Right lobe of liver (tissue), 6 donors: ENCODE data around the gene MRPS6. TPM values are rescaled to one million over a fixed set of nuclear protein-coding genes. Genes with fewer than 3 reads are reported as not detected.

Source experiments
- ATAC-seq, 4 donors: fragments of 200-7000 bp; cut with Tn5 transposase; one replicate each; pipeline ENCODE4 v1.9.1; 2020; ENCODE audit warnings: mild to moderate bottlenecking in 4 of 4, moderate library complexity in 4 of 4
- DNase-seq, 3 donors: peaks; one replicate each; pipeline ENCODE4 v3.0.0-alpha.2; 2020
- H3K27ac ChIP-seq, 3 donors: fragments of 200-600 bp; one replicate each; pipeline ENCODE4 v1.8.0; 2022
- H3K27me3 ChIP-seq, 2 donors: fragments of 200-600 bp; one replicate each; pipeline ENCODE4 v1.8.0; 2022
- H3K36me3 ChIP-seq, 4 donors: fragments of 200-600 bp; sonication (generic) in 1 of 4; one replicate each; pipeline versions ENCODE4 v1.5.1 to v1.8.0; 2017 to 2022; ENCODE audit warnings: control low read depth in 1 of 4
- H3K4me1 ChIP-seq, 4 donors: fragments of 200-600 bp; sonication (generic) in 1 of 4; one replicate each; pipeline versions ENCODE4 v1.5.1 to v1.8.0; 2017 to 2022; ENCODE audit warnings: control low read depth in 1 of 4
- H3K4me3 ChIP-seq, 3 donors: fragments of 200-600 bp; one replicate each; pipeline ENCODE4 v1.8.0; 2022
- H3K9me3 ChIP-seq, 4 donors: fragments of 200-600 bp; sonication (generic) in 1 of 4; one replicate each; pipeline versions ENCODE4 v1.5.1 to v1.8.0; 2017 to 2022; ENCODE audit warnings: control low read depth in 1 of 4
- CTCF ChIP-seq, 4 donors: fragments of 200-600 bp in 3 of 4; fragments of 450-650 bp in 1 of 4; IDR thresholded peaks; one replicate each; pipeline versions ENCODE4 v1.5.1 to v1.8.0; 2016 to 2022; ENCODE audit warnings: antibody characterized with exemption in 4 of 4, mild to moderate bottlenecking in 2 of 4
- POLR2A ChIP-seq: fragments of 450-650 bp; IDR thresholded peaks from one replicate; pipeline ENCODE4 v1.6.1; 2017; ENCODE audit warnings: antibody characterized with exemption, mild to moderate bottlenecking
- WGBS: methylation state at CpG from one replicate; pipeline ENCODE4 v1.1.6; 2018; ENCODE audit warnings: low coverage, low lambda C conversion rate; ENCODE audit not compliant: insufficient coverage; ENCODE audit errors: missing lambda C conversion rate; 5-methylcytosine and 5-hydroxymethylcytosine counted together
- intact Hi-C, 2 donors: fragments of 100-400 bp; cut with DNase I; formaldehyde crosslinking; loops; one replicate each; pipeline versions ENCODE4 v1.11.2 to v1.14.1; 2022
- total RNA-seq, 6 experiments: library from RNA; depleted of rRNA in 2 of 6; stranded (reverse); fragments of >200 nt in 2 of 6; fragmentation: NEBNext Ultra II Directional in 3 of 6; extraction: Animal tissue kit (Norgen Biotek cat#: 25700) in 3 of 6; gene quantifications; one replicate each; pipeline versions ENCODE4 v1.1.0 to v1.2.4, GENCODE V29; 2016 to 2023
- donor health status: DM: no; HTN: yes; CAD: no.
- donor health status: DM: no; HTN: no; CAD: no.
- donor health status: DM: no; HTN: no; CAD: no.
- donor health status: DM: no; HTN: yes; CAD: no.
- donor health status: DM: no; HTN: yes; CAD: no.

The MRPS6 gene
- total RNA-seq, 6 experiments from 2014 or later, result 16.0 to 30.0 (median 24.5) TPM

- WGBS, result 83% methylated on average over 1 of the region's 1 CpG
- H3K27me3 ChIP-seq, result no peaks in the 10 kb centered on the region
- no peaks in the 10 kb centered on the region for H3K36me3 ChIP-seq
- no peak overlapping the region for H3K4me3 ChIP-seq
- H3K27ac ChIP-seq, result no peak overlapping the region
- H3K4me1 ChIP-seq, result peaks cover 0 to 15% (median 0%) of the 10 kb centered on the region in 4 donors
- ATAC-seq (no peak), DNase-seq (no peak)
- no peaks in the 10 kb centered on the region for H3K9me3 ChIP-seq
- intact Hi-C loops, result no loop called here
- no peak for TF ChIP-seq POLR2A
- TF ChIP-seq CTCF (IDR thresholded peaks at IDR 0.05), result no peak
These were observed 41.8 kb downstream of the MRPS6 start for GRCh38 chr21:34115160-34115559.

- TF ChIP-seq CTCF (IDR thresholded peaks at IDR 0.05) (no peak), POLR2A (no peak)
- Histone ChIP-seq H3K4me1 (peaks cover 0 to 17% (median 1%) of the 10 kb centered on the region in 4 donors), H3K36me3 (no peaks in the 10 kb centered on the region), H3K4me3 (no peak overlapping the region), H3K27me3 (no peaks in the 10 kb centered on the region), H3K27ac (no peak overlapping the region), H3K9me3 (no peaks in the 10 kb centered on the region)
- 71% methylated on average over 3 of the region's 3 CpGs for WGBS
- no peak for ATAC-seq
- intact Hi-C loops, result no loop called here
- no peak for DNase-seq
These were observed 43.2 kb downstream of the MRPS6 start for GRCh38 chr21:34116569-34116968.

- WGBS, result 65% methylated on average over 2 of the region's 2 CpGs
- intact Hi-C loops, result no loop called here
- Histone ChIP-seq H3K27me3 (no peaks in the 10 kb centered on the region), H3K4me1 (peaks cover 0 to 19% (median 5%) of the 10 kb centered on the region in 4 donors), H3K9me3 (no peaks in the 10 kb centered on the region), H3K4me3 (no peak overlapping the region), H3K27ac (no peak overlapping the region), H3K36me3 (peaks cover 0 to 2% (median 0%) of the 10 kb centered on the region in 4 donors)
- ATAC-seq (no peak), DNase-seq (no peak)
- TF ChIP-seq CTCF (IDR thresholded peaks at IDR 0.05), result no peak
- TF ChIP-seq POLR2A, result no peak
These were observed 47.5 kb downstream of the MRPS6 start for GRCh38 chr21:34120867-34121266.

- Histone ChIP-seq H3K27me3 (no peaks in the 10 kb centered on the region), H3K4me3 (no peak overlapping the region), H3K9me3 (no peaks in the 10 kb centered on the region), H3K27ac (no peak overlapping the region), H3K36me3 (peaks cover 0 to 7% (median 0%) of the 10 kb centered on the region in 4 donors), H3K4me1 (peaks cover 0 to 15% (median 5%) of the 10 kb centered on the region in 4 donors)
- WGBS, result 44% methylated on average over 2 of the region's 2 CpGs
- ATAC-seq (peak; percentile 91 to 95 (median 94)), DNase-seq (no peak)
- intact Hi-C loops, result no loop called here
- TF ChIP-seq CTCF (IDR thresholded peaks at IDR 0.05) (no peak), POLR2A (no peak)
These were observed 48.7 kb downstream of the MRPS6 start for GRCh38 chr21:34122047-34122446.

- DNase-seq (no peak), ATAC-seq (no peak)
- Histone ChIP-seq H3K9me3 (no peaks in the 10 kb centered on the region), H3K4me3 (no peak overlapping the region), H3K27ac (no peak overlapping the region), H3K4me1 (peaks cover 0 to 20% (median 5%) of the 10 kb centered on the region in 4 donors), H3K36me3 (peaks cover 0 to 7% (median 0%) of the 10 kb centered on the region in 4 donors), H3K27me3 (no peaks in the 10 kb centered on the region)
- 94% methylated on average over 8 of the region's 8 CpGs for WGBS
- intact Hi-C loops, result no loop called here
- TF ChIP-seq POLR2A (no peak), CTCF (IDR thresholded peaks at IDR 0.05) (no peak)
These were observed 50.2 kb downstream of the MRPS6 start for GRCh38 chr21:34123609-34124008.
